Astrocyte (in vitro differentiated cells and primary cell): ENCODE measurements around the gene KRT6B. TPM values are rescaled to one million over a fixed set of nuclear protein-coding genes. Genes with fewer than 3 reads are reported as not detected.

Source experiments
- DNase-seq: peaks from one replicate; pipeline ENCODE4 v3.0.0-alpha.2; 2010; ENCODE audit warnings: low read depth
- FAIRE-seq: peaks from 2 replicates; lab custom pipeline; 2011; peaks lifted over from hg19 to GRCh38; lab: Jason Lieb, UNC
- H2AFZ ChIP-seq: 2 replicates; pipeline ENCODE4 v1.6.0; 2012; ENCODE audit warnings: low read depth, low read length, inconsistent platforms
- H3K27ac ChIP-seq: 2 replicates; pipeline ENCODE4 v1.5.1; 2011; ENCODE audit warnings: low read depth, low read length, inconsistent platforms
- H3K27me3 ChIP-seq: 2 replicates; pipeline ENCODE4 v1.6.0; 2011; ENCODE audit warnings: low read length, inconsistent platforms; ENCODE audit not compliant: insufficient read depth
- H3K36me3 ChIP-seq: 2 replicates; pipeline ENCODE4 v1.5.1; 2011; ENCODE audit warnings: low read length, inconsistent platforms; ENCODE audit not compliant: insufficient read depth
- H3K4me1 ChIP-seq: 2 replicates; pipeline ENCODE4 v1.5.1; 2011; ENCODE audit warnings: low read length, inconsistent platforms; ENCODE audit not compliant: insufficient read depth
- H3K4me2 ChIP-seq: 2 replicates; pipeline ENCODE4 v1.6.0; 2012; ENCODE audit warnings: low read length, inconsistent platforms
- H3K4me3 ChIP-seq: 2 replicates; pipeline ENCODE4 v1.5.1; 2011; ENCODE audit warnings: low read depth, mild to moderate bottlenecking, low read length, inconsistent platforms; ENCODE audit not compliant: insufficient read depth
- H3K79me2 ChIP-seq: 2 replicates; pipeline ENCODE4 v1.6.0; 2012; ENCODE audit warnings: mild to moderate bottlenecking, low read length, inconsistent platforms; ENCODE audit not compliant: insufficient read depth
- H3K9ac ChIP-seq: 2 replicates; pipeline ENCODE4 v1.6.0; 2012; ENCODE audit warnings: mild to moderate bottlenecking, low read length, inconsistent platforms
- H3K9me3 ChIP-seq: 2 replicates; pipeline ENCODE4 v1.5.1; 2012; ENCODE audit warnings: low read depth, mild to moderate bottlenecking, low read length, inconsistent platforms; ENCODE audit not compliant: insufficient read depth
- H4K20me1 ChIP-seq: 2 replicates; pipeline ENCODE4 v1.6.0; 2012; ENCODE audit warnings: low read length, inconsistent platforms; ENCODE audit not compliant: insufficient read depth
- H3K27ac Mint-ChIP-seq: one replicate; pipeline ENCODE4 v1.8.0; 2021; ENCODE audit warnings: mild to moderate bottlenecking, mixed read lengths; ENCODE audit not compliant: unreplicated experiment
- H3K27me3 Mint-ChIP-seq: one replicate; pipeline ENCODE4 v1.8.0; 2021; ENCODE audit warnings: low read depth, mixed read lengths; ENCODE audit not compliant: unreplicated experiment
- H3K36me3 Mint-ChIP-seq: one replicate; pipeline ENCODE4 v1.8.0; 2021; ENCODE audit warnings: low read depth, mixed read lengths; ENCODE audit not compliant: unreplicated experiment
- H3K4me1 Mint-ChIP-seq: one replicate; pipeline ENCODE4 v1.8.0; 2021; ENCODE audit warnings: low read depth, mixed read lengths; ENCODE audit not compliant: unreplicated experiment
- H3K4me3 Mint-ChIP-seq: one replicate; pipeline ENCODE4 v1.8.0; 2021; ENCODE audit warnings: mild to moderate bottlenecking, moderate library complexity, mixed read lengths; ENCODE audit not compliant: unreplicated experiment
- H3K9me3 Mint-ChIP-seq: one replicate; pipeline ENCODE4 v1.8.0; 2021; ENCODE audit warnings: mild to moderate bottlenecking, mixed read lengths; ENCODE audit not compliant: unreplicated experiment
- EZH2 ChIP-seq: IDR thresholded peaks from 2 replicates; pipeline ENCODE4 v1.6.1; 2012; ENCODE audit warnings: mild to moderate bottlenecking, low read length, inconsistent platforms; ENCODE audit not compliant: insufficient read depth
- total RNA-seq: library from RNA; stranded (reverse); gene quantifications from 2 replicates; pipeline ENCODE4 v1.2.1, GENCODE V29; 2021
- TF ChIP-seq, protein P1 (sequence below): IDR thresholded peaks from 2 replicates; pipeline ENCODE4 v1.5.1; 2011; ENCODE audit warnings: low read depth, mild to moderate bottlenecking, inconsistent platforms, low read length, moderate library complexity; ENCODE audit not compliant: insufficient read depth

KRT6B gene
- total RNA-seq, 1 donor from 2014 or later, result not detected

DNA sequence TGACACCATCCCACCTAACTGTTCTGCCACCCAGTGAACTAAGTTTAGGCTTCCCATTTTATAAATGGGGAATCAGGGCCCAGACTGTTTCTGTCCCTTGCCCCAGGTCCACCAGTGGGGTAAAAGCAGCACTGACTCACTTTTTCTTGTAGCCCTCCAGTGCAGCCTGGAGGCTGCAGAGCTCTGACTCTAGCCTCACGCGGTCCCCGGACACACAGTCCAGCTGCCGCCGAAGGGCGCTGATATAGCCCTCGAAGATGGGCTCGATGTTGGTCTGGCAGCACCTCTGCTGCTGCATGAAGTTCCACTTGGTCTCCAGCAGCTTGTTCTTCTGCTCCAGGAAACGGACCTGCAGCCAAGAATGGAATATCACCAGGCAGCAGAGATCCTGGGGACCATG lies 48.4 kb downstream of the KRT6B start:
- no peak overlapping the region for H2AFZ ChIP-seq
- Mint-ChIP-seq H3K9me3 (peaks cover 6% of the 10 kb centered on the region), H3K4me1 (no peaks in the 10 kb centered on the region), H3K36me3 (no peaks in the 10 kb centered on the region), H3K4me3 (no peak overlapping the region), H3K27me3 (peaks cover 77% of the 10 kb centered on the region), H3K27ac (no peak overlapping the region)
- no peak overlapping the region for H3K4me3 ChIP-seq
- peaks cover 5% of the 10 kb centered on the region for H3K27me3 ChIP-seq
- no peak overlapping the region for H3K27ac ChIP-seq
- H3K79me2 ChIP-seq, result no peaks in the 10 kb centered on the region
- H3K4me1 ChIP-seq, result no peaks in the 10 kb centered on the region
- no peak for DNase-seq
- H4K20me1 ChIP-seq, result no peaks in the 10 kb centered on the region
- no peak for FAIRE-seq
- no peaks in the 10 kb centered on the region for H3K36me3 ChIP-seq
- H3K4me2 ChIP-seq, result no peak overlapping the region
- TF ChIP-seq, protein P1, sequence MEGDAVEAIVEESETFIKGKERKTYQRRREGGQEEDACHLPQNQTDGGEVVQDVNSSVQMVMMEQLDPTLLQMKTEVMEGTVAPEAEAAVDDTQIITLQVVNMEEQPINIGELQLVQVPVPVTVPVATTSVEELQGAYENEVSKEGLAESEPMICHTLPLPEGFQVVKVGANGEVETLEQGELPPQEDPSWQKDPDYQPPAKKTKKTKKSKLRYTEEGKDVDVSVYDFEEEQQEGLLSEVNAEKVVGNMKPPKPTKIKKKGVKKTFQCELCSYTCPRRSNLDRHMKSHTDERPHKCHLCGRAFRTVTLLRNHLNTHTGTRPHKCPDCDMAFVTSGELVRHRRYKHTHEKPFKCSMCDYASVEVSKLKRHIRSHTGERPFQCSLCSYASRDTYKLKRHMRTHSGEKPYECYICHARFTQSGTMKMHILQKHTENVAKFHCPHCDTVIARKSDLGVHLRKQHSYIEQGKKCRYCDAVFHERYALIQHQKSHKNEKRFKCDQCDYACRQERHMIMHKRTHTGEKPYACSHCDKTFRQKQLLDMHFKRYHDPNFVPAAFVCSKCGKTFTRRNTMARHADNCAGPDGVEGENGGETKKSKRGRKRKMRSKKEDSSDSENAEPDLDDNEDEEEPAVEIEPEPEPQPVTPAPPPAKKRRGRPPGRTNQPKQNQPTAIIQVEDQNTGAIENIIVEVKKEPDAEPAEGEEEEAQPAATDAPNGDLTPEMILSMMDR, result no peak
- TF ChIP-seq EZH2, result no peak
- no peaks in the 10 kb centered on the region for H3K9me3 ChIP-seq
- no peak overlapping the region for H3K9ac ChIP-seq

DNA sequence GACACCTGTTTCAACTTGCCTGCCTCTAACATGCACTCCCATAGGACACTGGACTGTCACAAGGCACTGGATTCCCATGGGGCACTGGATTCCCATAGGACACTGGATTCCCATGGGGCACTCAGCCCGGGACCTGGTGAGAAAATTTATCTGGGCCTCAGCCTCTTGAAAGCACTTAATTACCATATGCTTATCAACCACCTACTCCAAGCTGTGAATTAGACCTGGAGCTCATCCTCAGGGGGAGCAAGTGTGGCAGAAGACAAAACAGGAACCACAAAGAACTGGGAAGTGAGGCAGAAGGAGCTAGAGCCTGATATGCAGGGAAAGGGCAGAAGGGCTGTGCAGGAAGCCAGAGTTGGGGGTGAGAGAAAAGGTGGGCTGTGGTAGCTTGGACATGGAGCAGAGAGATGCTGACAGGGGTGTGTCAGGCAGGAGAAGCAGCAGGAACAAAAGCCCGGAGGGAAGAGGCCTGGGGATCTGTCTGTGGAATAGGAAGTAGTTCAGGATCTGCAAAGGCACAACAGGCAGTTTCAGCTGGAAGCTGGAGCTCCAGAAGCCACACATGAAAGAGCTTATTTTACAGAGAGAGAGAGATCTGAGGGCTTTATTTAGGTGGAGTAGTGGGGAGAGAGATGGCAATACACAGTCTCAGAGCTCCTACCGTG lies 48.9 kb downstream of the KRT6B start:
- no peak for DNase-seq
- Histone ChIP-seq H3K4me1 (no peaks in the 10 kb centered on the region), H3K27me3 (peaks cover 6% of the 10 kb centered on the region), H3K79me2 (no peaks in the 10 kb centered on the region), H2AFZ (no peak overlapping the region), H4K20me1 (no peaks in the 10 kb centered on the region), H3K36me3 (no peaks in the 10 kb centered on the region), H3K4me2 (no peak overlapping the region), H3K27ac (no peak overlapping the region), H3K4me3 (no peak overlapping the region), H3K9ac (no peak overlapping the region), H3K9me3 (no peaks in the 10 kb centered on the region)
- no peak for FAIRE-seq
- TF ChIP-seq, protein P1, result no peak
- no peak for TF ChIP-seq EZH2
- no peak overlapping the region for H3K4me3 Mint-ChIP-seq
- H3K4me1 Mint-ChIP-seq, result no peaks in the 10 kb centered on the region
- no peaks in the 10 kb centered on the region for H3K36me3 Mint-ChIP-seq
- H3K27me3 Mint-ChIP-seq, result peaks cover 74% of the 10 kb centered on the region
- peaks cover 3% of the 10 kb centered on the region for H3K9me3 Mint-ChIP-seq
- no peak overlapping the region for H3K27ac Mint-ChIP-seq

DNA sequence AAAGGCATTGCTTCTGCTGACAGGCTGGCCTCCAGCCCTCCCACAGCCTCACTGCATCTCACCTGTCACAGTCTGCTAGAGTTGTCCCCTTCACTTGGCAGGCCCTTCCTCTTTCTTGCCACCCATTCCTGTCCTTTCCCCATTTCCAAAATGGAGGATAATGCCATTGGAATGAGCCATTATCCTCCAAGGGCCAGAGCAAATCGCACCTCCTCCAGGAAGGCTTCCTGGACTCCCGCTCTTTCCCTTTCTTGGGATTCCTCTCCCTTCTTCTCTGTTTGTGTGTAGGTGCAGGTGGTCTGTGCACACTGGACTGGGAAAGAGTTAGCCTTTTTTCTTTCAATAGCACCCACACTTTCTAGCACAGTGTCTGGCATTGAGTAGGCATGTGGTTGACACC lies 49.6 kb downstream of the KRT6B start:
- Histone ChIP-seq H4K20me1 (no peaks in the 10 kb centered on the region), H3K27ac (no peak overlapping the region), H2AFZ (no peak overlapping the region), H3K4me1 (no peaks in the 10 kb centered on the region), H3K9me3 (no peaks in the 10 kb centered on the region), H3K9ac (no peak overlapping the region), H3K27me3 (peaks cover 10% of the 10 kb centered on the region), H3K4me2 (no peak overlapping the region), H3K36me3 (no peaks in the 10 kb centered on the region), H3K79me2 (no peaks in the 10 kb centered on the region), H3K4me3 (no peak overlapping the region)
- FAIRE-seq (no peak), DNase-seq (no peak)
- Mint-ChIP-seq H3K9me3 (peaks cover 3% of the 10 kb centered on the region), H3K27me3 (peaks cover 81% of the 10 kb centered on the region), H3K36me3 (no peaks in the 10 kb centered on the region), H3K4me1 (no peaks in the 10 kb centered on the region), H3K27ac (no peak overlapping the region), H3K4me3 (no peak overlapping the region)
- no peak for TF ChIP-seq EZH2
- TF ChIP-seq, protein P1, result no peak
